NCI-H226 (cell line): ENCODE measurements around the gene RAB7A.

Experiments used
- DNase-seq: peaks from one replicate; pipeline ENCODE4 v3.0.0-alpha.2; 2015

Gene RAB7A

GRCh38 chr3:128726023-128727016 is at the start of gene RAB7A:
Gene RAB7A, plus strand, starts transcription at chr3:128726183. Its CDS starts 69,185 bp downstream, at chr3:128795368.
- peak; percentile 97 for DNase-seq

GRCh38 chr3:128679338-128679737 is 46.6 kb upstream of the RAB7A start:
- DNase-seq: no peak

- peak; percentile 97 for DNase-seq
Observed at GRCh38 chr3:128680603-128681368, 45.2 kb upstream of the RAB7A start.

GRCh38 chr3:128681369-128681829 is 44.6 kb upstream of the RAB7A start:
- no peak for DNase-seq

- no peak for DNase-seq
Observed at GRCh38 chr3:128683957-128684356, 42.0 kb upstream of the RAB7A start.

- no peak for DNase-seq
Observed at GRCh38 chr3:128684986-128685726, 40.8 kb upstream of the RAB7A start.

GRCh38 chr3:128686465-128686864 is 39.5 kb upstream of the RAB7A start:
- DNase-seq: no peak

GRCh38 chr3:128689060-128689459 is 36.9 kb upstream of the RAB7A start:
- DNase-seq: no peak

- DNase-seq: no peak
Observed at GRCh38 chr3:128693696-128694095, 32.3 kb upstream of the RAB7A start.

- DNase-seq: no peak
Observed at GRCh38 chr3:128697341-128697740, 28.6 kb upstream of the RAB7A start.

GRCh38 chr3:128698211-128699047 is 27.6 kb upstream of the RAB7A start:
- no peak for DNase-seq

- no peak for DNase-seq
Observed at GRCh38 chr3:128701342-128702212, 24.4 kb upstream of the RAB7A start.

- DNase-seq: no peak
Observed at GRCh38 chr3:128702391-128702790, 23.6 kb upstream of the RAB7A start.

GRCh38 chr3:128703561-128703960 is 22.4 kb upstream of the RAB7A start:
- no peak for DNase-seq

- no peak for DNase-seq
Observed at GRCh38 chr3:128706086-128706615, 19.8 kb upstream of the RAB7A start.

GRCh38 chr3:128707928-128708494 is 18.0 kb upstream of the RAB7A start:
- DNase-seq: no peak

- DNase-seq: no peak
Observed at GRCh38 chr3:128709038-128709437, 16.9 kb upstream of the RAB7A start.

- no peak for DNase-seq
Observed at GRCh38 chr3:128709506-128710210, 16.3 kb upstream of the RAB7A start.

GRCh38 chr3:128710816-128711433 is 15.1 kb upstream of the RAB7A start:
- no peak for DNase-seq
